ENCODE data around the gene ZNF335. TPM values are rescaled to one million over a fixed set of nuclear protein-coding genes. Genes with fewer than 3 reads are reported as not detected.
A peak's percentile ranks its signal among the peaks of the same experiment; 100 is the strongest.

Gene ZNF335
- total RNA-seq, 1 donor from 2014 or later, result 6.3 TPM

DNA sequence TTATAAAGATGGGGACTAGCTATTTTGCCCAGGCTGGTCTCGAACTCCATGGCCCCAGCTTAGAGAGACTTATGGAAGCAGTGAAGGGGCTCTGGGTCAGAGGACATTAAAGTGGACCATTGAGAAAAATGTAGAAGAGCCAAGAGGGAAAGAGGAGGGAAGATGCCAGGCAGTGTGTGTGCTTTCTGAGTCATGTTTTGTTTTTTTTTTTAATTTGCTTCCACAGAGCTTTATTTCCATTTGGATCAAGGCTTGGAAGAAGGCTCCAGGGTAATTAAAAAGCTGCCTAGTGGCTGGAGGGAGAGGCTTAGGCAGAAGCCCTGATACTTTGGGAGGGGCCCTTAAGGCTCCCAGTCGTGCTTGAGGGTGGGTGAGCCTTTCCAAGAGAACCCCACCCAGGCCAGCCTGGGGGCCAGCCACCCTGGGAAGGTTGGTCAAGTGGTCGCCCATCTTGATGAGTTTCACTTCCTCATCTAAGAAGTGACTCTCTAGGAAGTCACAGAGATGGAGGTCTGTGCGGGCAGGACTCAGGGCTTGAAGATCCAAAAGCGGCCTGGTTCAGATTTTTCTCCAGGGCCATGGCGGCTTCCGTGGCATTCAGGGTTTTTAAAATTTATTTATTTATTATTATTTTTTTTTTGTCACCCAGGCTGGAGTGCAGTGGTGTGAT, 3.0 kb upstream of the ZNF335 start:
- Histone ChIP-seq H3K36me3 (ENCODE audit: control insufficient read depth in 3 of 3, insufficient read depth in 3 of 3, low read length in 3 of 3) (peaks cover 0 to under 1% (median under 1%) of the 10 kb centered on the region in 3 donors), H3K9me3 (ENCODE audit: control insufficient read depth in 3 of 3, low read length in 3 of 3) (no peaks in the 10 kb centered on the region), H3K27me3 (ENCODE audit: control insufficient read depth in 3 of 3, insufficient read depth in 3 of 3, low read length in 3 of 3) (no peaks in the 10 kb centered on the region), H3K4me1 (ENCODE audit: control insufficient read depth in 3 of 3, insufficient read depth in 3 of 3, low read length in 3 of 3) (peaks cover 11 to 18% (median 16%) of the 10 kb centered on the region in 3 donors), H3K4me3 (ENCODE audit: low read length in 3 of 3) (no peak overlapping the region), H3K9ac (ENCODE audit: low read depth in 1 of 3, low read length in 3 of 3) (no peak overlapping the region), H3K27ac (ENCODE audit: low read depth, low read length) (no peak overlapping the region)

DNA sequence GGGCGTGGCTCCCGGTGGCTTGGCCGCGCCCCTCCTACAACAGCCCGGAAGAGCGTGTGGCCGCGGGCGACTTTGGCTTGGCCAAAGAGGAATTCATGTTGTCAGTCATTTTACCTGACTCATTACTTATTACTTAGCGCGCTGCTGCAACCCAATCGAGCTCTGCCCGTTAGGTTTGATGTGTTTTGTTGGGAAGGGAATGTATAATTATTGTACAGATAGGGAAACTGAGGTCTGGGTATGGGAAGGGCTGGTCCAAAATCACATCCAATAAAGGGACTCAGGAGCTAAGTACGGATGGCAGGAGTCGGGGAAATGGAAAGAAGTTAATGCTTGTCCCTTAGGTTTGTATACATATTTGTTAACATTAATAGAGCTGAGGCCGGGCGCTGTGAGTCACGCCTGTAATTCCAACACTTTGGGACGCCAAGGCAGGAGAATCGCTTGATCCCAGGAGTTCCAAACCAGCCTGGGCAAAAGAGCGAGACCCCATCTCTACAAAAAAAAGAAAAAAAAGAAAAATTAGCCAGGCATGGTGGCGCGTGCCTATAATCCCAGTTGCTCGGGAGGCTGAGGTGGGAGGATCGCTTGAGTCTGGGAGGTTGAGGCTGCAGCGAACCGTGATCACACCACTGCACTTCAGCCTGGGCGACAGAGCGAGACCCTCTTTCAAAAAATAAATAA, 639 bp upstream of the ZNF335 start:
- peak overlapping the region; percentile 64 to 86 (median 82) for H3K4me3 ChIP-seq (ENCODE audit: low read length in 3 of 3)
- H3K9me3 ChIP-seq (ENCODE audit: control insufficient read depth in 3 of 3, low read length in 3 of 3), result no peaks in the 10 kb centered on the region
- H3K27ac ChIP-seq (ENCODE audit: low read depth, low read length), result peak overlapping the region; percentile 99
- H3K4me1 ChIP-seq (ENCODE audit: control insufficient read depth in 3 of 3, insufficient read depth in 3 of 3, low read length in 3 of 3), result peaks cover 32 to 38% (median 37%) of the 10 kb centered on the region in 3 donors
- peak overlapping the region; percentile 96 to 99 (median 99) for H3K9ac ChIP-seq (ENCODE audit: low read depth in 1 of 3, low read length in 3 of 3)
- H3K36me3 ChIP-seq (ENCODE audit: control insufficient read depth in 3 of 3, insufficient read depth in 3 of 3, low read length in 3 of 3), result peaks cover 17 to 22% (median 17%) of the 10 kb centered on the region in 3 donors
- H3K27me3 ChIP-seq (ENCODE audit: control insufficient read depth in 3 of 3, insufficient read depth in 3 of 3, low read length in 3 of 3), result no peaks in the 10 kb centered on the region

DNA sequence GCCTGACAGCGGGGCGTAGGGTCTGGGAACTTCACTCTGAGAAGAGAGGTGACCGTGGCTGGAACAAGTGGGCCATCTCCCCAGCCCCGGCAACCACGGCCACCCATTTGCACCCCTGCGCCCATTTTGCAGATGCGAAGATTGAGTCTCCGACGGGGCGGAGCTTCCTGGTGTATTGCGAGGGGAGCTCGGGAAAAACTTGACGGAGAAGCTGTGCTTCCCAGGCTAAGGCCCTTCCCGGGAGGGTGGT, 653 bp downstream of the ZNF335 start:
- Histone ChIP-seq H3K9me3 (ENCODE audit: control insufficient read depth in 3 of 3, low read length in 3 of 3) (no peaks in the 10 kb centered on the region), H3K9ac (ENCODE audit: low read depth in 1 of 3, low read length in 3 of 3) (peak overlapping the region; percentile 96 to 99 (median 99)), H3K36me3 (ENCODE audit: control insufficient read depth in 3 of 3, insufficient read depth in 3 of 3, low read length in 3 of 3) (peaks cover 24 to 32% (median 25%) of the 10 kb centered on the region in 3 donors), H3K4me1 (ENCODE audit: control insufficient read depth in 3 of 3, insufficient read depth in 3 of 3, low read length in 3 of 3) (peaks cover 32 to 38% (median 37%) of the 10 kb centered on the region in 3 donors), H3K27ac (ENCODE audit: low read depth, low read length) (peak overlapping the region; percentile 99), H3K4me3 (ENCODE audit: low read length in 3 of 3) (peak overlapping the region; percentile 98 to 99 (median 99)), H3K27me3 (ENCODE audit: control insufficient read depth in 3 of 3, insufficient read depth in 3 of 3, low read length in 3 of 3) (no peaks in the 10 kb centered on the region)

DNA sequence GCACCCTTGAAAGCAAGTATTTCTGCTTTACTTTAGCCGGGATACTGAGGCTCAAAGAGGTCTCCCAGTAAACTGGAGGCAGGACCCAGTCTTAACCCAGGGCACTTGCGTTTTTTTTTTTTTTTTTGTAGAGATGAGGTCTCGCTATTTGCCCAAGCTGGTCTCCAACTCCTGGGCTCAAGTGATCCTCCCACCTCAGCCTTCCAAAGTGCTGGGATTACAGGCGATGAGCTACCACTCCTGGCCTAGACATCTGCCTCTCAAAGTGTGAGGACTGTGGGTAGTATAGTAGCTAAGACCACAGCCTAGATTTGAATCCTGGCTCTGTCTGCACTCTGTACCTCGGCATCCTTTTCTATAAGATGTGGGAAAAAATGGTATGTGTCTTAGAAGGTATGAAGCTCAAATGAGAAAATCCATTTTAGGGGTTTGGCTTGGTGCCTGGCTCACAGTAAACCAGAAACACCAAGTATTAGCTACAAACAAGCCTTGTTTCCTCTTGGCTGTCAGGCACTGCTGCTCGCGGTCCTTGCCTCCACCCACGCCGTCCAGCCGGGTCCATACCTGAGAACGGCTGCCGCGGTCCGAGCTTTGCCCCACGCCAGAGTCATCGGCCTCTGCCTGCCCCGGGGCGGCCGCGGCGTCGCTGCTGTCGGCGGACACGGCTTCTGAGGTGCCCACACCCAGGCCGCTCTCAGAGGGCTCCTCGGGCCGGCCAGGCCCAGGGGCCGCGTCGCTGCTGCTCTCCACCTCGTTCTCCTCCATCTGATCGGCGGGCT, 1.2 kb downstream of the ZNF335 start:
- no peaks in the 10 kb centered on the region for H3K27me3 ChIP-seq (ENCODE audit: control insufficient read depth in 3 of 3, insufficient read depth in 3 of 3, low read length in 3 of 3)
- no peaks in the 10 kb centered on the region for H3K9me3 ChIP-seq (ENCODE audit: control insufficient read depth in 3 of 3, low read length in 3 of 3)
- H3K4me1 ChIP-seq (ENCODE audit: control insufficient read depth in 3 of 3, insufficient read depth in 3 of 3, low read length in 3 of 3), result peaks cover 32 to 38% (median 37%) of the 10 kb centered on the region in 3 donors
- peak overlapping the region; percentile 98 to 99 (median 99) for H3K4me3 ChIP-seq (ENCODE audit: low read length in 3 of 3)
- H3K27ac ChIP-seq (ENCODE audit: low read depth, low read length), result peak overlapping the region; percentile 99
- H3K36me3 ChIP-seq (ENCODE audit: control insufficient read depth in 3 of 3, insufficient read depth in 3 of 3, low read length in 3 of 3), result peaks cover 26 to 35% (median 27%) of the 10 kb centered on the region in 3 donors
- H3K9ac ChIP-seq (ENCODE audit: low read depth in 1 of 3, low read length in 3 of 3), result peak overlapping the region; percentile 96 to 99 (median 99)

DNA sequence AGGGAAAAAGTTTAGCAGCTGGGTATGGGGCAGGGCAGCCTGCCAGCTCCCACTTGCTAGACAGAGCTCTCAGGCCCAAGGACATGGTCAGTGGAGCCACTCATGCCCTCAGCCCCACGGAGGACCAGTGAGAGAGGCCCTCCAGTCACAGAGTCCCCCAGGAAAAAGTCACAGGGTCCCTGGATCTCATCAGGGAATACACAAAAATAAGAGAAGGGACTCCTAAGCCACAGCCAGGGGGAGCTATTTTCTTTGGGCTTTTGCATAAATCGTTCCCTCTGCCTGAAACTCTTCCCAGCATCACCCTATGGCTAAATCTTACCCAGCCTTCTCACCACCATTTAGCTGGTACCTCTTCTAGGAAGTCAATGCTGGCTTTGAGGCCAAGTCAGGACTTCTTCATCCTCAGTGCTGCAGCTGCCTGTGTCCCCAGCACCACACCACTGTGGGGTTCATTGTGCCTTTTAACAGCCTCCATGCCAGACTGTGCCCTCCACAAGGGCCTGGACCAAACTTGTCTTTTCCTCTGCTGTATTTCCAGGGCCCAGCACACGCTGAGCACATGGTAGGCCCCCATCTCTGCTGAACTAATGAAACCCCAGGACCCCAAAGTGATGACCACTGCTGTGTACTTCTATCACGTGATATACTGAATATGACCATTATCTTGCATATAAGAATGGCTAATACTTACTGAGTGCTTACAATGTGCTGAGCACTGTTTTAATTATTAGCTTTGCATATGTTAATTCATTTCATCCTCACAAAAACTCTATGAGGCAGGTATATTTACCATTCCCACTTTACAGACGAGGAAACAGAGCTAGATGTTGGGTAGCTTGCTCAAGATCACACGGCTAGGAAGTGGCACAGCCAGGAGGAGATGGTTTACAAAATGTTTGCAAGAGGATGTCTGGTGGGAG, 2.0 kb downstream of the ZNF335 start:
- Histone ChIP-seq H3K27me3 (ENCODE audit: control insufficient read depth in 3 of 3, insufficient read depth in 3 of 3, low read length in 3 of 3) (no peaks in the 10 kb centered on the region), H3K36me3 (ENCODE audit: control insufficient read depth in 3 of 3, insufficient read depth in 3 of 3, low read length in 3 of 3) (peaks cover 30 to 43% (median 33%) of the 10 kb centered on the region in 3 donors), H3K4me3 (ENCODE audit: low read length in 3 of 3) (peak overlapping the region; percentile 98 to 99 (median 99)), H3K4me1 (ENCODE audit: control insufficient read depth in 3 of 3, insufficient read depth in 3 of 3, low read length in 3 of 3) (peaks cover 32 to 38% (median 37%) of the 10 kb centered on the region in 3 donors), H3K9ac (ENCODE audit: low read depth in 1 of 3, low read length in 3 of 3) (peak overlapping the region; percentile 96 to 99 (median 99)), H3K9me3 (ENCODE audit: control insufficient read depth in 3 of 3, low read length in 3 of 3) (no peaks in the 10 kb centered on the region), H3K27ac (ENCODE audit: low read depth, low read length) (peak overlapping the region; percentile 99)

DNA sequence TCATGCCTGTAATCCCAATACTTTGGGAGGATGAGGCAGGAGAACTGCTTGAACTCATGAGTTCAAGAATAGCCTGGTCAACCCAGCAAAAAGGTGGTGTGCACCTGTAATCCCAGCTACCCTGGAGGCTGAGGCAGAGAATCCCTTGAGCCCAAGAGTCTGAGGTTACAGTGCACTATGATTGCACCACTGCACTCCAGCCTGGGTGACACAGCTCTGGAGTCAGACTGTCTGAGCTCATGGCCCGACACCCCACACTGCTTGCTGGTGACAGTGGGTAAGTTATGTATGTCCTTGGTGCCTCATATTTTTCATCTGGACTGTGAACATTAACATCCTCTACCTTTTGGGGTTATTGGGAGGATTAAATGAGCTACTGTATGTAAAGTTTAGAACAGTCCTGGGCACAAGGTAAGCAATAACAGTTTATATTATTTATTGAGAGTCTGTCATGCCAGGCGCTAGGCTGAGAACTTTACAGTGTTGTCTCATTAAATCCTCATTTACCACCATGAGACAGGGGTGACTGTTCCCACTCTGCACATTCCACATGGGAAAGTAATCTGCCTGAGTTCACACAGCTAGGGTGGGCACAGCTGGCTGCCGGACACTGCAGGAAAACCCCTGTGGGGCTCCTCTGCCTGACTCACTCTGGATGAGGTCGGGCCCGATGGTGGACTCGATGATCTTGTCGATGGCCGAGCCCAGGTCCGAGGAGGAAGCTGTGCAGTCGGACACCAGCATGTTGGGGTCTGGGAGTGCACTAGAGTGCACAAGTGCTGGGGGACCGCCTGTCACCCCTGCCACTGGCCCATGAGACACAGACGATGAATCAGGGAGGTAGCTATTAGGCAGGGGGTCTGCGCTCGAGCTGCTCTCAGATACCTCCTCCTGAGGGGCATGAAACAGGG, 2.9 kb downstream of the ZNF335 start:
- Histone ChIP-seq H3K9ac (ENCODE audit: low read depth in 1 of 3, low read length in 3 of 3) (peak overlapping the region; percentile 51 to 96 (median 66)), H3K4me1 (ENCODE audit: control insufficient read depth in 3 of 3, insufficient read depth in 3 of 3, low read length in 3 of 3) (peaks cover 32 to 38% (median 37%) of the 10 kb centered on the region in 3 donors), H3K9me3 (ENCODE audit: control insufficient read depth in 3 of 3, low read length in 3 of 3) (no peaks in the 10 kb centered on the region), H3K27me3 (ENCODE audit: control insufficient read depth in 3 of 3, insufficient read depth in 3 of 3, low read length in 3 of 3) (no peaks in the 10 kb centered on the region), H3K36me3 (ENCODE audit: control insufficient read depth in 3 of 3, insufficient read depth in 3 of 3, low read length in 3 of 3) (peaks cover 36 to 48% (median 38%) of the 10 kb centered on the region in 3 donors), H3K27ac (ENCODE audit: low read depth, low read length) (peak overlapping the region; percentile 99), H3K4me3 (ENCODE audit: low read length in 3 of 3) (no peak overlapping the region)

DNA sequence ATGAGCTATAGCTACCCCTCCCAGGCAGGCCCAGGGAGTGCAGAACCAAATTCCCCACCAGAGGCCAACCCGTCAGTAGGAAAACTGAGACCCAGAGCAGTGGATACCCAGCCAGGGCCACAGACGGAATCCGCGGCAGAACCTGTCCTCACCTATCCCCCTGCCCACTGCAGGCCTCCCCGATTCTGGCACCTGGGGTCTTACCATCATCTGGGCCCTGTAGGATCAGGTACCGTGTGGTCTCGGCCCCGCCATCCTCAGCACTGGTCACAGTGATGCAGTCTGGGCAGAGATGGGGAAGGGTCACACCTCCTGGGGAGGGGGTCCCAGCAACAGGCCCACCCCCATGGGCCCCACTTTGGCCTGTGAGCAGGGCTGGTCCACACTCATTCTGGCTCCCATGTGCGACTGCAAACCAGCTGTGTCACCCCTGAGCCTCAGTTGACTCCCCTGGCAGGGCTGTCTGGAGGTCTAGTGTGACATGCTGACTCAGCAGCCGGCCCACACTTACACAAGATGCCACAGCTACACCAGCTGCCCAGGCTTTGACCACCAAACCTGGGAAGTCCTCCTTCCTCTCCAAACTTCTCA, 3.8 kb downstream of the ZNF335 start:
- Histone ChIP-seq H3K9me3 (ENCODE audit: control insufficient read depth in 3 of 3, low read length in 3 of 3) (no peaks in the 10 kb centered on the region), H3K27me3 (ENCODE audit: control insufficient read depth in 3 of 3, insufficient read depth in 3 of 3, low read length in 3 of 3) (no peaks in the 10 kb centered on the region), H3K4me1 (ENCODE audit: control insufficient read depth in 3 of 3, insufficient read depth in 3 of 3, low read length in 3 of 3) (peaks cover 32 to 38% (median 37%) of the 10 kb centered on the region in 3 donors), H3K27ac (ENCODE audit: low read depth, low read length) (peak overlapping the region; percentile 99), H3K36me3 (ENCODE audit: control insufficient read depth in 3 of 3, insufficient read depth in 3 of 3, low read length in 3 of 3) (peaks cover 45 to 57% (median 47%) of the 10 kb centered on the region in 3 donors), H3K4me3 (ENCODE audit: low read length in 3 of 3) (no peak overlapping the region), H3K9ac (ENCODE audit: low read depth in 1 of 3, low read length in 3 of 3) (peak overlapping the region in 2 of 3 donors; percentile 33 to 51)

DNA sequence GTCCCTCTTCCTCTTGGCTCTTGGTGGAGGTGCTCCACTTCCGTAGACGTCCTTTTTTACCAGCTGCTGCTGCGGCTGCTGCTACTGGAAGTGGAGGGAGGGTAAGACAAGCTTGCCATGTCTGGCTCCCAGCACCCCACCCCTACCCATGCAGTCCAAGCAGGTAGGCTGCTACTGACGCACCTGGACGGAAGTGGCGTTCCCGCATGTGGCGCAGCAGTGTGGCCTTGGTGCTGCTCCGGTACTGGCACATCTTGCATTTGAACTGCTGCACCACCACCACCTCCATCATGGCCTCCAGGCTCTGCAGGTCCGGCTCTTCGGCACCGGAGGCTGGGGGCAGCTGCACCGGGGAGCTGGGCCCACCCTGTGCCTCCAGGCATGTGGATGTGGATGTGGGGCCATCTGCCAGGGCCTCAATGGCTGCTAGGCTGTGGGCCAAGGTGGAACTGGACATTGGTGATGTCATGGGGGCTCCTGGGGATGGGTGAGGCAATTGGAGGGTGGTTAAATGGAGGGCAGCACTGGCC, 4.4 kb downstream of the ZNF335 start:
- H3K27me3 ChIP-seq (ENCODE audit: control insufficient read depth in 3 of 3, insufficient read depth in 3 of 3, low read length in 3 of 3), result no peaks in the 10 kb centered on the region
- H3K36me3 ChIP-seq (ENCODE audit: control insufficient read depth in 3 of 3, insufficient read depth in 3 of 3, low read length in 3 of 3), result peaks cover 48 to 60% (median 49%) of the 10 kb centered on the region in 3 donors
- H3K4me1 ChIP-seq (ENCODE audit: control insufficient read depth in 3 of 3, insufficient read depth in 3 of 3, low read length in 3 of 3), result peaks cover 30 to 37% (median 35%) of the 10 kb centered on the region in 3 donors
- H3K9me3 ChIP-seq (ENCODE audit: control insufficient read depth in 3 of 3, low read length in 3 of 3), result no peaks in the 10 kb centered on the region
- no peak overlapping the region for H3K4me3 ChIP-seq (ENCODE audit: low read length in 3 of 3)
- H3K27ac ChIP-seq (ENCODE audit: low read depth, low read length), result peak overlapping the region; percentile 99
- H3K9ac ChIP-seq (ENCODE audit: low read depth in 1 of 3, low read length in 3 of 3), result peak overlapping the region in 1 of 3 donors; percentile 33
